Measurements from ENCODE around the gene FADS2. TPM values are rescaled to one million over a fixed set of nuclear protein-coding genes. Genes with fewer than 3 reads are reported as not detected.
"Not testable (repeated sequence)": the region's sequence is repeated elsewhere in the genome, so short reads cannot be mapped to it uniquely, and the experiment has no call there.

FADS2 gene
- total RNA-seq, 2 donors from 2014 or later = 2.0 to 4.4 TPM

- no peak overlapping the region for H3K4me3 ChIP-seq
- TF ChIP-seq POLR2A (IDR thresholded peaks at IDR 0.05) = no peak
- TF ChIP-seq, protein P1, sequence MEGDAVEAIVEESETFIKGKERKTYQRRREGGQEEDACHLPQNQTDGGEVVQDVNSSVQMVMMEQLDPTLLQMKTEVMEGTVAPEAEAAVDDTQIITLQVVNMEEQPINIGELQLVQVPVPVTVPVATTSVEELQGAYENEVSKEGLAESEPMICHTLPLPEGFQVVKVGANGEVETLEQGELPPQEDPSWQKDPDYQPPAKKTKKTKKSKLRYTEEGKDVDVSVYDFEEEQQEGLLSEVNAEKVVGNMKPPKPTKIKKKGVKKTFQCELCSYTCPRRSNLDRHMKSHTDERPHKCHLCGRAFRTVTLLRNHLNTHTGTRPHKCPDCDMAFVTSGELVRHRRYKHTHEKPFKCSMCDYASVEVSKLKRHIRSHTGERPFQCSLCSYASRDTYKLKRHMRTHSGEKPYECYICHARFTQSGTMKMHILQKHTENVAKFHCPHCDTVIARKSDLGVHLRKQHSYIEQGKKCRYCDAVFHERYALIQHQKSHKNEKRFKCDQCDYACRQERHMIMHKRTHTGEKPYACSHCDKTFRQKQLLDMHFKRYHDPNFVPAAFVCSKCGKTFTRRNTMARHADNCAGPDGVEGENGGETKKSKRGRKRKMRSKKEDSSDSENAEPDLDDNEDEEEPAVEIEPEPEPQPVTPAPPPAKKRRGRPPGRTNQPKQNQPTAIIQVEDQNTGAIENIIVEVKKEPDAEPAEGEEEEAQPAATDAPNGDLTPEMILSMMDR (IDR thresholded peaks at IDR 0.05) = no peak
- H3K27ac ChIP-seq = no peak overlapping the region
- WGBS, 2 donors = 91 to 97% methylated on average over 11 to 14 of the region's 14 CpGs
- no peak for ATAC-seq
- H3K27me3 ChIP-seq = no peaks in the 10 kb centered on the region
- H3K9me3 ChIP-seq = no peaks in the 10 kb centered on the region
- intact Hi-C loops (cut with DNase I) = no loop called here
- no peaks in the 10 kb centered on the region for H3K36me3 ChIP-seq (replicated peaks in 1 of 2; ENCODE audit: insufficient read depth in 1 of 2, low read depth in 2 of 2)
- DNase-seq = no peak
- H3K4me1 ChIP-seq = no peaks in the 10 kb centered on the region
These were observed 47.6 kb downstream of the FADS2 start for GRCh38 chr11:61875698-61876097.

GRCh38 chr11:61879152-61879551 is 51.1 kb downstream of the FADS2 start:
- no peaks in the 10 kb centered on the region for H3K36me3 ChIP-seq (replicated peaks in 1 of 2; ENCODE audit: insufficient read depth in 1 of 2, low read depth in 2 of 2)
- 66 to 75% methylated on average over 3 to 7 of the region's 7 CpGs for WGBS, 2 donors

DNA sequence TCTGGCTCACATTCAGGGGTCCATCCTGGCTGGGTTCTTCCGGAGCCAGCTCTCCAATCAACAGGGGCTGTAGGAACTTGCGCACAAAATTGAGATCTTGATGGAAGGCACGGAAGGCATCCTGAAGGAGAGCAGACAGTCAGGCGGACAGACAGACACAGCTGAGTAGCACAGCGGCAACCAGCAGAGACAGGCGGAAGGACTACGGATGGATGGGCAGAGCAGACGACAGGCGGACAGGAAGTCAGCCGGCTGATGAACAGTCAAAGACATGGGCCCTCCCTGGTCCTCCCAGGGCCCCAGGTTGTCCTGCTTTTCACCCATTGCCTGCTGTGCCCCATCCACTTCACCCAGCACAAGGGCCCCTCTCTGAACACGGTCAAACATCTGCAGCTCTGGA is 51.9 kb downstream of the FADS2 start:
- no peak for ATAC-seq

More at GRCh38 chr11:61879152-61879551, 51.1 kb downstream of the FADS2 start:
- TF ChIP-seq, protein P1 (IDR thresholded peaks at IDR 0.05) = no peak
- no peak for TF ChIP-seq POLR2A (IDR thresholded peaks at IDR 0.05)
- no peak overlapping the region for H3K27ac ChIP-seq
- ATAC-seq = no peak
- no peaks in the 10 kb centered on the region for H3K9me3 ChIP-seq
- no peak for DNase-seq
- H3K4me3 ChIP-seq = no peak overlapping the region
- no peaks in the 10 kb centered on the region for H3K27me3 ChIP-seq
- H3K4me1 ChIP-seq = no peaks in the 10 kb centered on the region
- intact Hi-C loops (cut with DNase I) = no loop called here

DNA sequence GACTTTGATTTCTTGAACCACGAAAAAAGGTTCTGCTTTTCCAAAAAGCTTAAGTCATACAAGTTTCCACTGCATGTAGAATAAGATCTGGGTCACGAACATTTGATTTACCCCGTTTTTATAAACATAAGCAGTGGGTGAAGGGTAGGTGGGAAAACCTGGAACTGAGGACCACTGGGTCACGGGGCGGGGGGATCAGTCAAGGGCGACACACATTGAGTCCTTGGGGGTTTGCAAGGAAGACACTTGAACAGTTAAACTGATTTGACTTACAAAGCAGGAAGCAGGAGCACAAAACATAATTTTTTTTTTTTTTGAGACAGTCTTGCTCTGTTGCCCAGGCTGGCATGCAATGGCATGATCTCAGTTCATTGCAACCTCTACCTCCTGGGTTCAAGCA is 52.4 kb downstream of the FADS2 start:
- no peak for ATAC-seq
- H3K36me3 ChIP-seq (replicated peaks in 1 of 2; ENCODE audit: insufficient read depth in 1 of 2, low read depth in 2 of 2) = no peaks in the 10 kb centered on the region
- H3K4me1 ChIP-seq = no peaks in the 10 kb centered on the region
- H3K4me3 ChIP-seq = no peak overlapping the region
- H3K27ac ChIP-seq = no peak overlapping the region
- no peaks in the 10 kb centered on the region for H3K9me3 ChIP-seq
- TF ChIP-seq, protein P1 (IDR thresholded peaks at IDR 0.05) = no peak
- no peak for TF ChIP-seq POLR2A (IDR thresholded peaks at IDR 0.05)
- DNase-seq = no peak
- 66 to 81% methylated on average over 6 of the region's 6 CpGs for WGBS, 2 donors
- no peaks in the 10 kb centered on the region for H3K27me3 ChIP-seq
- intact Hi-C loops (cut with DNase I) = no loop called here

More for the DNA sequence above, 51.9 kb downstream of the FADS2 start:
- DNase-seq = no peak
- WGBS, 2 donors = 90 to 94% methylated on average over 11 of the region's 11 CpGs
- H3K36me3 ChIP-seq (replicated peaks in 1 of 2; ENCODE audit: insufficient read depth in 1 of 2, low read depth in 2 of 2) = no peaks in the 10 kb centered on the region
- no peak overlapping the region for H3K27ac ChIP-seq
- intact Hi-C loops (cut with DNase I) = no loop called here
- H3K9me3 ChIP-seq = no peaks in the 10 kb centered on the region
- no peak overlapping the region for H3K4me3 ChIP-seq
- no peaks in the 10 kb centered on the region for H3K27me3 ChIP-seq
- no peaks in the 10 kb centered on the region for H3K4me1 ChIP-seq
- TF ChIP-seq, protein P1 (IDR thresholded peaks at IDR 0.05) = no peak
- TF ChIP-seq POLR2A (IDR thresholded peaks at IDR 0.05) = no peak

DNA sequence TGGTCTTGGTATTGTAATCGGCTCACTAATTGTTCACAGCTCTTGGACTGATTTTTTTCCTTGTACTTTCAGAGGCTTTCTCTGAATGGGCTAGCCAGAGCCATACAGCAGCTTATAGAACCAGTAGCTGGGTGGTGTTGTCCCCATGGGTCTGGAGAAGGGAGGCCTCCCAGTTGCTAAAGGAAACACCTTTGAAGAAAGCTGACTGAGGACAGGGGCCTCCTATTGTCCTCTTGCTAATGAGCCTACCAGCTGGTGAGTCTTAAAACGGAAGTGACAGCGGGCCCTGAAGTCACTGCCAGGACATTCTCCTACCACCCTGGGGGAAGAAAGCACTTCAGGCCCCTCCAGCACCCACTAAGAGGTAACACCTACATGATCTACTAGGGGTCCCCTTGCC is 53.3 kb downstream of the FADS2 start:
- DNase-seq = no peak
- 83 to 85% methylated on average over 3 of the region's 3 CpGs for WGBS, 2 donors
- intact Hi-C loops (cut with DNase I) = no loop called here
- Histone ChIP-seq H3K36me3 (replicated peaks in 1 of 2; ENCODE audit: insufficient read depth in 1 of 2, low read depth in 2 of 2) (no peaks in the 10 kb centered on the region), H3K4me3 (no peak overlapping the region), H3K4me1 (no peaks in the 10 kb centered on the region), H3K27ac (no peak overlapping the region), H3K27me3 (no peaks in the 10 kb centered on the region), H3K9me3 (no peaks in the 10 kb centered on the region)
- no peak for TF ChIP-seq POLR2A (IDR thresholded peaks at IDR 0.05)
- TF ChIP-seq, protein P1 (IDR thresholded peaks at IDR 0.05) = no peak
- no peak for ATAC-seq

DNA sequence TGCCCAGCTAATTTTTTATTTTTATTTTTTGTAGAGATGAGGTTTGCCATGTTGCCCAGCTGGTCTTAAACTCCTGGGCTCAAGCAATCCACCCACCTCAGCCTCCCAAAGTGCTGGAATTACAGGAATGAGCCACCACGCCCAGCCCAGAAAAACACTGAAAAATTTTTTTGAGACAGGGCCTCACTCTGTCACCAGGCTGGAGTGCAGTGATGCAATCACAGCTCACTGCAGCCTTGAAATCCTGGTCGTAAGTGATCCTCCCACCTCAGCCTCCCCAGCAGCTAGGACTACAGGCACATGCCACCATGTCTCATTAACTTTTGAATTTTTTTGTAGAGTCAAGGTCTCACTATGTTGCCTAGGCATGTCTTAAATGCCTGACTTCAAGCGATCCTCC is 54.2 kb downstream of the FADS2 start:
- H3K36me3 ChIP-seq (replicated peaks in 1 of 2; ENCODE audit: insufficient read depth in 1 of 2, low read depth in 2 of 2); H3K4me1 ChIP-seq; H3K9me3 ChIP-seq; ATAC-seq; H3K27ac ChIP-seq; intact Hi-C loops (cut with DNase I); H3K27me3 ChIP-seq; H3K4me3 ChIP-seq; DNase-seq: not testable (repeated sequence)
- WGBS, 2 donors = 81 to 92% methylated on average over 3 of the region's 3 CpGs
